Neural cell (in vitro differentiated cells): ENCODE data around the gene EYA2. TPM values are rescaled to one million over a fixed set of nuclear protein-coding genes. Genes with fewer than 3 reads are reported as not detected.
A peak's percentile ranks its signal among the peaks of the same experiment; 100 is the strongest.

Experiments used
- H2AFZ ChIP-seq: fragments of 200-600, 300-800 bp; sonication (generic), shearing (Covaris generic); 2 replicates; pipeline ENCODE4 v1.6.0; 2014; ENCODE audit warnings: low read depth, mild to moderate bottlenecking, antibody characterized with exemption, low read length, moderate library complexity
- H3F3A ChIP-seq: fragments of 200-600 bp; shearing (Covaris generic); 2 replicates; pipeline ENCODE4 v1.6.1; 2016; ENCODE audit warnings: mild to moderate bottlenecking, moderate library complexity, mixed read lengths, antibody characterized with exemption, low read length; ENCODE audit not compliant: insufficient read depth, poor library complexity, severe bottlenecking
- H3K27ac ChIP-seq: fragments of 200-600, 300-800 bp; sonication (generic), shearing (Covaris generic); 2 replicates; pipeline ENCODE4 v1.5.1; 2014; ENCODE audit warnings: mild to moderate bottlenecking, low read length, moderate library complexity
- H3K27me3 ChIP-seq: fragments of 300-800, 200-600 bp; sonication (generic), shearing (Covaris generic); 2 replicates; pipeline ENCODE4 v1.6.0; 2014; ENCODE audit warnings: mild to moderate bottlenecking, low read depth, low read length, moderate library complexity; ENCODE audit not compliant: insufficient read depth
- H3K36me3 ChIP-seq: fragments of 300-800, 200-600 bp; sonication (generic), shearing (Covaris generic); 2 replicates; pipeline ENCODE4 v1.5.1; 2014; ENCODE audit warnings: mild to moderate bottlenecking, antibody characterized with exemption, low read length, moderate library complexity; ENCODE audit not compliant: insufficient read depth
- H3K4me2 ChIP-seq: fragments of 300-800, 200-600 bp; sonication (generic), shearing (Covaris generic); 2 replicates; pipeline ENCODE4 v1.6.0; 2014; ENCODE audit warnings: mild to moderate bottlenecking, low read length
- H3K4me3 ChIP-seq: fragments of 300-800, 200-600 bp; sonication (generic), shearing (Covaris generic); 2 replicates; pipeline ENCODE4 v1.5.1; 2014; ENCODE audit warnings: mild to moderate bottlenecking, low read length, moderate library complexity
- H3K79me2 ChIP-seq: fragments of 200-600 bp; shearing (Covaris generic); replicated peaks from 2 replicates; pipeline ENCODE4 v1.6.0; 2014; ENCODE audit warnings: mild to moderate bottlenecking, low read length, moderate library complexity; ENCODE audit not compliant: insufficient read depth
- H3K9ac ChIP-seq: fragments of 300-800, 200-600 bp; sonication (generic), shearing (Covaris generic); 2 replicates; pipeline ENCODE4 v1.6.1; 2016; ENCODE audit warnings: mild to moderate bottlenecking, low read length, mixed read lengths
- H3K9me2 ChIP-seq: fragments of 200-600 bp; shearing (Covaris generic); 2 replicates; pipeline ENCODE4 v1.6.1; 2016; ENCODE audit warnings: mild to moderate bottlenecking, low read length, mixed read lengths; ENCODE audit not compliant: insufficient read depth
- H3K9me3 ChIP-seq: fragments of 200-600, 300-800 bp; sonication (generic), shearing (Covaris generic); 2 replicates; pipeline ENCODE4 v1.6.1; 2016; ENCODE audit warnings: mild to moderate bottlenecking, mixed run types, low read length, moderate library complexity, mixed read lengths
- H4K20me1 ChIP-seq: fragments of 200-600 bp; shearing (Covaris generic); 2 replicates; pipeline ENCODE4 v1.6.1; 2016; ENCODE audit warnings: mild to moderate bottlenecking, mixed run types; ENCODE audit not compliant: insufficient read depth
- CTCF ChIP-seq: fragments of 450-650 bp; IDR thresholded peaks from 2 replicates; pipeline ENCODE4 v1.5.1; 2014; ENCODE audit warnings: antibody characterized with exemption, mild to moderate bottlenecking, moderate library complexity; ENCODE audit not compliant: poor library complexity, severe bottlenecking
- EP300 ChIP-seq: fragments of 450-650 bp; conservative IDR thresholded peaks from 2 replicates; pipeline ENCODE4 v1.6.1; 2014; ENCODE audit warnings: antibody characterized with exemption, mild to moderate bottlenecking, moderate library complexity; ENCODE audit not compliant: poor library complexity, severe bottlenecking
- EZH2 ChIP-seq: fragments of 200-600, 300-800 bp; shearing (Covaris generic), sonication (generic); IDR thresholded peaks from 2 replicates; pipeline ENCODE4 v1.6.1; 2014; ENCODE audit warnings: antibody characterized with exemption, low read length, borderline replicate concordance, mild to moderate bottlenecking; ENCODE audit not compliant: insufficient read depth, poor library complexity, severe bottlenecking
- MXI1 ChIP-seq: fragments of 450-650 bp; conservative IDR thresholded peaks from 2 replicates; pipeline ENCODE4 v1.6.1; 2014; ENCODE audit warnings: antibody characterized with exemption, mild to moderate bottlenecking; ENCODE audit not compliant: poor library complexity, severe bottlenecking
- POLR2AphosphoS5 ChIP-seq: IDR thresholded peaks from 2 replicates; pipeline ENCODE4 v1.6.1; 2012
- RAD21 ChIP-seq: fragments of 450-650 bp; conservative IDR thresholded peaks from 2 replicates; pipeline ENCODE4 v1.6.1; 2014; ENCODE audit warnings: antibody characterized with exemption, mild to moderate bottlenecking, moderate library complexity
- SMC3 ChIP-seq: fragments of 450-650 bp; conservative IDR thresholded peaks from 2 replicates; pipeline ENCODE4 v1.6.1; 2014; ENCODE audit warnings: antibody characterized with exemption, mild to moderate bottlenecking, moderate library complexity; ENCODE audit not compliant: poor library complexity
- TAF1 ChIP-seq: IDR thresholded peaks from 2 replicates; pipeline ENCODE4 v1.6.1; 2012; ENCODE audit warnings: low read depth
- polyA plus RNA-seq: library from polyadenylated mRNA; depleted of rRNA; stranded (reverse); fragments of >200 nt; gene quantifications from 2 replicates; pipeline ENCODE4 v1.2.3, GENCODE V29; 2014
- TF ChIP-seq, protein P1 (sequence below): IDR thresholded peaks from 2 replicates; pipeline ENCODE4 v1.6.1; 2012; ENCODE audit warnings: borderline replicate concordance

Gene EYA2
- polyA plus RNA-seq, 1 donor from 2014 or later = 0.88 TPM

DNA sequence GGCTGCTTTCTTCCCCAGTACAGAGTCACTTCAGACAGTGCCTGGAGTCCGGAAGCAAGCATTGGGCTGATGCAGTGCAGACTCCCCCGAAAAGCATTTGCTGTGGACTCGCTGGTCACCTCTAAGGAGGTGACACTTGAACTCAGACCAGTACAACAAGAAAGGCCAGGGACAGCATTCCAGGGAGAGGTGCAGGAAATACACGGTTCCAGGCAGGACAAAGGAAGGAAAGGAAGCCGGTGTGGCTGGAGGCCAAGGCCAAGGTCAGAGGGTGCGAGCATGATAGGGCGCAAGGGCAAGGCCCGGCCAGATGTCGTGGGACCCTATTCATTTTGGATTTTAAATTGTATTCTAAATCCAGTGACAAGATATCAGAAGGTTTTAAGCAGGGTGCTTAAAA lies 300.9 kb downstream of the EYA2 start:
- H3K9ac ChIP-seq = no peak overlapping the region
- no peak overlapping the region for H3K4me2 ChIP-seq
- H3K79me2 ChIP-seq = no peaks in the 10 kb centered on the region
- no peaks in the 10 kb centered on the region for H4K20me1 ChIP-seq
- no peak overlapping the region for H2AFZ ChIP-seq
- no peak overlapping the region for H3K27ac ChIP-seq
- H3K4me3 ChIP-seq = no peak overlapping the region
- H3K9me3 ChIP-seq = no peaks in the 10 kb centered on the region
- H3F3A ChIP-seq = no peaks in the 10 kb centered on the region
- no peaks in the 10 kb centered on the region for H3K36me3 ChIP-seq
- H3K27me3 ChIP-seq = no peaks in the 10 kb centered on the region
- H3K9me2 ChIP-seq = no peaks in the 10 kb centered on the region
- TF ChIP-seq POLR2AphosphoS5 = no peak
- TF ChIP-seq, protein P1, sequence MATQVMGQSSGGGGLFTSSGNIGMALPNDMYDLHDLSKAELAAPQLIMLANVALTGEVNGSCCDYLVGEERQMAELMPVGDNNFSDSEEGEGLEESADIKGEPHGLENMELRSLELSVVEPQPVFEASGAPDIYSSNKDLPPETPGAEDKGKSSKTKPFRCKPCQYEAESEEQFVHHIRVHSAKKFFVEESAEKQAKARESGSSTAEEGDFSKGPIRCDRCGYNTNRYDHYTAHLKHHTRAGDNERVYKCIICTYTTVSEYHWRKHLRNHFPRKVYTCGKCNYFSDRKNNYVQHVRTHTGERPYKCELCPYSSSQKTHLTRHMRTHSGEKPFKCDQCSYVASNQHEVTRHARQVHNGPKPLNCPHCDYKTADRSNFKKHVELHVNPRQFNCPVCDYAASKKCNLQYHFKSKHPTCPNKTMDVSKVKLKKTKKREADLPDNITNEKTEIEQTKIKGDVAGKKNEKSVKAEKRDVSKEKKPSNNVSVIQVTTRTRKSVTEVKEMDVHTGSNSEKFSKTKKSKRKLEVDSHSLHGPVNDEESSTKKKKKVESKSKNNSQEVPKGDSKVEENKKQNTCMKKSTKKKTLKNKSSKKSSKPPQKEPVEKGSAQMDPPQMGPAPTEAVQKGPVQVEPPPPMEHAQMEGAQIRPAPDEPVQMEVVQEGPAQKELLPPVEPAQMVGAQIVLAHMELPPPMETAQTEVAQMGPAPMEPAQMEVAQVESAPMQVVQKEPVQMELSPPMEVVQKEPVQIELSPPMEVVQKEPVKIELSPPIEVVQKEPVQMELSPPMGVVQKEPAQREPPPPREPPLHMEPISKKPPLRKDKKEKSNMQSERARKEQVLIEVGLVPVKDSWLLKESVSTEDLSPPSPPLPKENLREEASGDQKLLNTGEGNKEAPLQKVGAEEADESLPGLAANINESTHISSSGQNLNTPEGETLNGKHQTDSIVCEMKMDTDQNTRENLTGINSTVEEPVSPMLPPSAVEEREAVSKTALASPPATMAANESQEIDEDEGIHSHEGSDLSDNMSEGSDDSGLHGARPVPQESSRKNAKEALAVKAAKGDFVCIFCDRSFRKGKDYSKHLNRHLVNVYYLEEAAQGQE = no peak
- TF ChIP-seq SMC3 = no peak
- TF ChIP-seq EP300 = no peak
- TF ChIP-seq TAF1 = no peak
- no peak for TF ChIP-seq EZH2
- TF ChIP-seq MXI1 = no peak
- no peak for TF ChIP-seq CTCF
- no peak for TF ChIP-seq RAD21

DNA sequence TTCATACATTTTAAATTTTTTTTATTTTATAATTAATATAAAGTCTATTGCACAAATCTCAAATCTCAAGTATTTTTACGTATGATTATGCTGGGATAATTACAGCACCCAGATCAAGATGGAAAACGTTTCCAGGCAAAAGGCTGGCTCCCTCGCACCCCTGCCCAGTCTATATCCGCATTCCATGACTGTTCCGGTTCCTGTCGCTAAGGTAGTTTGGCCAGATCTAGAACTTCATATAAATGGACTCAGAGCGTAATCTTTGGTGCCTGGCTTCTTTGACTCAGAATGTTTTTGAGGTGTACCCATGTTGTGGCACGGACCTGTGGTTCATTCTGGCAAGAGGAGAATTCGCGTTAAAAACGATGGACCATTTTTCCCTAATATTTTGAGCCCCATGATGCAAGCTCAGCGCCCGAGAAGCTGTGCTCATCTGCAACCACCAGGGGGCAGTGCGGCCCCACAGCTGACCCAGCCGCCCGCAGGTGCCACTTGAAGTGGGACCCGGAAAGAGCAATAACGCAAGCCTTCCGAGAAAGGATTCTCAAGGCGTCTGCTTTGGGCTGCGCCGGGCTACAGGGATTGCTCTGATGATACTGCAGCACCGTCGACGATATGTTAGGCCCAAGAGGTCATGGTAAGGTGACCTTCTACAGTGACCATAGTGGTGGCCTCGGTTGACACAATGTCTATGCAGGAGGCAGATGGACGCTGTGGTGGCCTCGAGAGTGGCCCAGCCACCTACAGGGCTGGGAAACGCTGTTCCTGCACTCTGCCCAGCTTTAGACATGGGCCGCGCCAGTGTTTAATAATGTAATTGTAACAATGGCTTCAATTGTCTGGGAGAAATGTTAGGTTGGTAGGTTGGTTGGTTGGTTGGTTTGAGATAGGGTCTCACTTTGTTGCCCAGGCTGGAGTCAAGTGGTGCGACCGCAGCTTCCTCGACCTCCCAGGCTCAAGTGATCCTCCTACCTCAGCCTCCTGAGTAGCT lies 301.7 kb downstream of the EYA2 start:
- no peaks in the 10 kb centered on the region for H3K9me2 ChIP-seq
- no peaks in the 10 kb centered on the region for H3K9me3 ChIP-seq
- H2AFZ ChIP-seq = no peak overlapping the region
- no peaks in the 10 kb centered on the region for H3K36me3 ChIP-seq
- no peaks in the 10 kb centered on the region for H4K20me1 ChIP-seq
- H3K4me2 ChIP-seq = no peak overlapping the region
- H3K79me2 ChIP-seq = no peaks in the 10 kb centered on the region
- H3K9ac ChIP-seq = no peak overlapping the region
- no peak overlapping the region for H3K27ac ChIP-seq
- TF ChIP-seq EZH2 (no peak), SMC3 (peak; percentile 82), RAD21 (peak; percentile 80), CTCF (peak; percentile 78)
- no peak overlapping the region for H3K4me3 ChIP-seq
- H3K27me3 ChIP-seq = no peaks in the 10 kb centered on the region
- no peaks in the 10 kb centered on the region for H3F3A ChIP-seq
